Measurements from ENCODE around the gene MYOCD. TPM values are rescaled to one million over a fixed set of nuclear protein-coding genes. Genes with fewer than 3 reads are reported as not detected.

The MYOCD gene
- total RNA-seq, 1 experiment from 2014 or later: not detected

DNA sequence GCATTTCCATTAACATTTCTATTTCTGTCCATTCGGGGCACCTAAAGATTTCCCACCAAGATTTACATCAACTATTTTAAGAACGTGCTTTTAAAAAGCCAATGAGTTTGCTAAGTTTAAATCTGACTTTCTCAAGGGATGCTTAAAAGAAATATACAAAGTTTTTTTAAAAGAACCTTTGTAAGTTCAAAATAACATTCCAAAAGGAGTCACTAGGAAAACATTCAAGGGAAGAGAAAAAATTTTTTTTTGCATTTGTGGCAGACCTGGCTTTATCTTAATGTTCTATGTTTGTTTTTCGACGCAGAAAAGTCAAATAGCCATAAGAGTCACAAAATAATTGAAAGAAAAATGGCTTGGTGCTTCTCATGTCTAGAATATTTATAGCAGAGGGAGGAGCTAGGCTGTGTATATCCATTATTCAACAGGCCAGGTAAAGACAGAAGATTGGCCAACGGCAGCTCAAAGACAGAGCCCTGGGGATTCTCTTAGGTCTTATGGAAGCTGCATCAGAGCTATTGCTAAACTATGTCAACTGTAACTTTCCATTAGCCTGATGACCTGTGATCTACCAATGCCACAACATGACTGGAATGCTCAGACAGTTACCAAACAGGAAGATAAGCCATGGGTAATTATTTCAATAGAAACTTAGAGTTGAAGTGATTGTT, 37.8 kb upstream of the MYOCD start:
- CTCF ChIA-PET: interaction anchor here (0.9 kb wide), 1 partner anchor 286 kb away, joined by 3 read pairs; no protein-coding TSS in a partner anchor

GRCh38 chr17:12631076-12631475, 34.6 kb upstream of the MYOCD start:
- H3K4me2 ChIP-seq (ENCODE audit: low read length): no peak overlapping the region
- ChIA-PET POLR2A (no interaction called here), CTCF (no interaction called here), RAD21 (ENCODE audit: low non-redundant PET in 1 of 2, low total read pairs in 2 of 2, uncharacterized antibody in 2 of 2, unreplicated experiment in 2 of 2) (no interaction called here)
- H3K9ac ChIP-seq (ENCODE audit: low read length): no peak overlapping the region
- no peaks in the 10 kb centered on the region for H3K4me1 ChIP-seq (ENCODE audit: control insufficient read depth in 1 of 2, insufficient read depth in 2 of 2, low read length in 2 of 2)
- H3K9me3 ChIP-seq (ENCODE audit: control insufficient read depth in 1 of 2, insufficient read depth in 1 of 2, low read depth in 1 of 2, low read length in 2 of 2): no peaks in the 10 kb centered on the region
- DNase-seq (ENCODE audit: low read depth, low spot score) (no peak), ATAC-seq (no peak)
- no TSS peak for BruUV-seq (replicated peaks)
- no peak overlapping the region for H3K27ac ChIP-seq (ENCODE audit: low read depth, low read length)
- no peaks in the 10 kb centered on the region for H3K9me2 ChIP-seq (ENCODE audit: insufficient read depth)
- H3K27me3 ChIP-seq (ENCODE audit: insufficient read depth, low read length): peaks cover 37% of the 10 kb centered on the region
- no peak overlapping the region for H3K4me3 ChIP-seq (replicated peaks in 1 of 2; ENCODE audit: low read depth in 1 of 2, low read length in 2 of 2)
- H3K79me2 ChIP-seq (ENCODE audit: insufficient read depth, low read length): no peaks in the 10 kb centered on the region
- no peaks in the 10 kb centered on the region for H3K36me3 ChIP-seq (ENCODE audit: control insufficient read depth in 1 of 2, insufficient read depth in 2 of 2, low read length in 2 of 2)
- H4K20me1 ChIP-seq (ENCODE audit: insufficient read depth): no peaks in the 10 kb centered on the region
- intact Hi-C loops (cut with micrococcal nuclease): no loop called here
- H2AFZ ChIP-seq (ENCODE audit: low read depth, low read length, poor library complexity, severe bottlenecking): no peak overlapping the region
- TF ChIP-seq SRF (IDR thresholded peaks at IDR 0.05; ENCODE audit: low read depth) (no peak), ATF3 (IDR thresholded peaks at IDR 0.05) (no peak), TCF7L2 (IDR thresholded peaks at IDR 0.05; ENCODE audit: borderline replicate concordance, extremely low read depth, insufficient read depth, insufficient read length) (no peak), EGR1 (IDR thresholded peaks at IDR 0.05; ENCODE audit: low read depth) (no peak), REST (IDR thresholded peaks at IDR 0.05; ENCODE audit: low read depth) (no peak), JUND (IDR thresholded peaks at IDR 0.05) (no peak), POLR2A (IDR thresholded peaks at IDR 0.05; ENCODE audit: borderline replicate concordance, extremely low read depth, insufficient read depth, insufficient read length) (no peak), CTCF (IDR thresholded peaks at IDR 0.05 in 2 of 3, conservative IDR thresholded peaks at IDR 0.05 in 1 of 3; ENCODE audit: borderline replicate concordance in 1 of 3, insufficient read depth in 1 of 3, low read depth in 2 of 3, low read length in 2 of 3) (no peak), ELF1 (IDR thresholded peaks at IDR 0.05; ENCODE audit: borderline replicate concordance, low read depth) (no peak), FOSL1 (IDR thresholded peaks at IDR 0.05; ENCODE audit: low read depth) (no peak), ZFX (IDR thresholded peaks at IDR 0.05) (no peak)
- TF ChIP-seq, protein P1, sequence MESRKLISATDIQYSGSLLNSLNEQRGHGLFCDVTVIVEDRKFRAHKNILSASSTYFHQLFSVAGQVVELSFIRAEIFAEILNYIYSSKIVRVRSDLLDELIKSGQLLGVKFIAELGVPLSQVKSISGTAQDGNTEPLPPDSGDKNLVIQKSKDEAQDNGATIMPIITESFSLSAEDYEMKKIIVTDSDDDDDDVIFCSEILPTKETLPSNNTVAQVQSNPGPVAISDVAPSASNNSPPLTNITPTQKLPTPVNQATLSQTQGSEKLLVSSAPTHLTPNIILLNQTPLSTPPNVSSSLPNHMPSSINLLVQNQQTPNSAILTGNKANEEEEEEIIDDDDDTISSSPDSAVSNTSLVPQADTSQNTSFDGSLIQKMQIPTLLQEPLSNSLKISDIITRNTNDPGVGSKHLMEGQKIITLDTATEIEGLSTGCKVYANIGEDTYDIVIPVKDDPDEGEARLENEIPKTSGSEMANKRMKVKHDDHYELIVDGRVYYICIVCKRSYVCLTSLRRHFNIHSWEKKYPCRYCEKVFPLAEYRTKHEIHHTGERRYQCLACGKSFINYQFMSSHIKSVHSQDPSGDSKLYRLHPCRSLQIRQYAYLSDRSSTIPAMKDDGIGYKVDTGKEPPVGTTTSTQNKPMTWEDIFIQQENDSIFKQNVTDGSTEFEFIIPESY (IDR thresholded peaks at IDR 0.05; ENCODE audit: extremely low read depth, insufficient replicate concordance, low read length): no peak

More for the DNA sequence above, 37.8 kb upstream of the MYOCD start:
- Histone ChIP-seq H3K27ac (ENCODE audit: low read depth, low read length) (no peak overlapping the region), H3K9me3 (ENCODE audit: control insufficient read depth in 1 of 2, insufficient read depth in 1 of 2, low read depth in 1 of 2, low read length in 2 of 2) (no peaks in the 10 kb centered on the region), H2AFZ (ENCODE audit: low read depth, low read length, poor library complexity, severe bottlenecking) (no peak overlapping the region), H3K4me3 (replicated peaks in 1 of 2; ENCODE audit: low read depth in 1 of 2, low read length in 2 of 2) (no peak overlapping the region), H3K4me2 (ENCODE audit: low read length) (no peak overlapping the region), H3K79me2 (ENCODE audit: insufficient read depth, low read length) (no peaks in the 10 kb centered on the region), H3K27me3 (ENCODE audit: insufficient read depth, low read length) (peaks cover 26% of the 10 kb centered on the region), H3K9ac (ENCODE audit: low read length) (no peak overlapping the region), H3K4me1 (ENCODE audit: control insufficient read depth in 1 of 2, insufficient read depth in 2 of 2, low read length in 2 of 2) (no peaks in the 10 kb centered on the region), H3K9me2 (ENCODE audit: insufficient read depth) (no peaks in the 10 kb centered on the region), H4K20me1 (ENCODE audit: insufficient read depth) (no peaks in the 10 kb centered on the region), H3K36me3 (ENCODE audit: control insufficient read depth in 1 of 2, insufficient read depth in 2 of 2, low read length in 2 of 2) (no peaks in the 10 kb centered on the region)
- DNase-seq (ENCODE audit: low read depth, low spot score) (no peak), ATAC-seq (no peak)
- TF ChIP-seq EGR1 (IDR thresholded peaks at IDR 0.05; ENCODE audit: low read depth): no peak
- intact Hi-C loops (cut with micrococcal nuclease): no loop called here
- BruUV-seq (replicated peaks): no TSS peak
- POLR2A ChIA-PET: no interaction called here
- RAD21 ChIA-PET (ENCODE audit: low non-redundant PET in 1 of 2, low total read pairs in 2 of 2, uncharacterized antibody in 2 of 2, unreplicated experiment in 2 of 2): no interaction called here
